Effector memory CD8-positive, alpha-beta T cell (primary cell): ENCODE results near the gene ALDH16A1.

Source experiments
- ATAC-seq: fragments of 150-1000 bp; cut with Tn5 transposase; replicated peaks from 2 replicates; pipeline ENCODE4 v1.10.0; 2021; ENCODE audit warnings: mild to moderate bottlenecking, moderate library complexity
- DNase-seq, 3 experiments: peaks; one replicate each; pipeline ENCODE4 v3.0.0; 2021
- H3K27ac Mint-ChIP-seq, 2 donors: one replicate each; pipeline ENCODE4 v1.8.0; 2022; ENCODE audit warnings: mild to moderate bottlenecking in 2 of 2, mixed read lengths in 2 of 2, moderate library complexity in 2 of 2
- H3K27me3 Mint-ChIP-seq, 2 donors: one replicate each; pipeline ENCODE4 v1.8.0; 2022; ENCODE audit warnings: mixed read lengths in 2 of 2
- H3K36me3 Mint-ChIP-seq: one replicate; pipeline ENCODE4 v1.8.0; 2022; ENCODE audit warnings: mild to moderate bottlenecking, moderate library complexity, mixed read lengths; ENCODE audit not compliant: insufficient read depth
- H3K4me1 Mint-ChIP-seq, 2 donors: one replicate each; pipeline ENCODE4 v1.8.0; 2022; ENCODE audit warnings: low read depth in 2 of 2, mixed read lengths in 2 of 2
- H3K4me3 Mint-ChIP-seq, 2 donors: one replicate each; pipeline ENCODE4 v1.8.0; 2022; ENCODE audit warnings: mild to moderate bottlenecking in 2 of 2, mixed read lengths in 2 of 2, moderate library complexity in 2 of 2
- H3K9me3 Mint-ChIP-seq, 2 donors: one replicate each; pipeline ENCODE4 v1.8.0; 2022; ENCODE audit warnings: mixed read lengths in 2 of 2

Gene ALDH16A1

DNA sequence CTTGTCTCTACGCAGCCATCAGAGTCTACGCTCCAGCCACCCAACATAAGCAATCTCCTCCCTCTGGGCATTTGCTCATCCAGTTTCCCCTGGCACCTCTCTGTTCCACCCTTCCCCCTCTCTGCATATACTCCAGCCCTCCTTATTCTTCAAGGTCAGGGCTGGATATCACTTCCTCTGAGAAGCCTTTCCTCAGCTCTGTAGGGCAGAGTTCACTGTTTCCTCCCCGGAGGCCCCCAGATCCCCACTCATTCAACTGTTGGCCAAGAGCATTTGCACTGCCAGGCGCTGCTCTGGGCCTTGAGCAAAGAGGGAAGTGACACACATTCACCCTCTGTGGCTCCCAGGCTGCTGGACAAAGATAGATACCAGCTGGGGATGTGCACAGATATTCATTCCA is 62.7 kb downstream of the ALDH16A1 start:
- peak overlapping the region in 1 of 2 donors; percentile 66 for H3K27ac Mint-ChIP-seq
- ATAC-seq (peak; percentile 26), DNase-seq (no peak)
- H3K4me3 Mint-ChIP-seq = peak overlapping the region; percentile 14 to 61
- no peaks in the 10 kb centered on the region for H3K27me3 Mint-ChIP-seq
- H3K9me3 Mint-ChIP-seq = no peaks in the 10 kb centered on the region
- peaks cover 24 to 28% of the 10 kb centered on the region in 2 donors for H3K4me1 Mint-ChIP-seq
- H3K36me3 Mint-ChIP-seq = peaks cover 8% of the 10 kb centered on the region

DNA sequence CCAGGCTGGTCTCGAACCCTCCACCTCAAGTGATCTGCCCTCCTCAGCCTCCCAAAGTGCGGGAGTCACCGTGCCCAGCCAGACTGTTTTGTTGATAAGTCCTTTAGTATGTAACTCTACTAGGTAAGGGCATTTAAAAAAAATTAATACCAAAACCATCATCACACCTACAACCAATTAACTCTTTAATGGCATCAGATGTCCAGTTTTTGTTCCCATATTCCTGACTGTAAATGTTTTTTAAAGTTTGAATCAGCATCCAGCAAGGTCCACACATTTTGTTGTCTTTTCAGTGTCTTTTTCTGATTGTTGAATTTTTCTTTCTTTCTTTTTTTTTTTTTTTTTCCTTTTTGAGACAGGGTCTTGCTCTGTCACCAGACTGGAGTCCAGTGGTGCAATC is 65.0 kb downstream of the ALDH16A1 start:
- H3K27me3 Mint-ChIP-seq = no peaks in the 10 kb centered on the region
- peaks cover 5% of the 10 kb centered on the region for H3K36me3 Mint-ChIP-seq
- no peak overlapping the region for H3K4me3 Mint-ChIP-seq
- DNase-seq = no peak
- peaks cover 8 to 12% of the 10 kb centered on the region in 2 donors for H3K4me1 Mint-ChIP-seq
- H3K27ac Mint-ChIP-seq = no peak overlapping the region
- no peaks in the 10 kb centered on the region for H3K9me3 Mint-ChIP-seq
- no peak for ATAC-seq
